SK-N-SH (cell line): ENCODE results near the gene SEC23A.

Source experiments
- CHD2 ChIP-seq: fragments of 150-350 bp; IDR thresholded peaks from 2 replicates; pipeline ENCODE4 v1.6.1; 2018; ENCODE audit warnings: low read length; ENCODE audit not compliant: partially characterized antibody
- CTCF ChIP-seq: fragments of 200-600 bp; sonication (generic); IDR thresholded peaks from 2 replicates; pipeline ENCODE4 v1.6.1; 2017; ENCODE audit warnings: antibody characterized with exemption, mild to moderate bottlenecking, moderate library complexity
- ELF1 ChIP-seq: IDR thresholded peaks from 2 replicates; pipeline ENCODE4 v1.4.0; 2012
- GATA2 ChIP-seq: sonication (generic); formaldehyde crosslinking; IDR thresholded peaks from 2 replicates; pipeline ENCODE4 v1.5.0; 2020; ENCODE audit warnings: mild to moderate bottlenecking, missing genetic modification reagents
- JUND ChIP-seq: IDR thresholded peaks from 2 replicates; pipeline ENCODE4 v1.4.0; 2012
- MAX ChIP-seq: IDR thresholded peaks from 2 replicates; pipeline ENCODE4 v1.4.0; 2012; ENCODE audit warnings: low read depth
- POLR2AphosphoS5 ChIP-seq: IDR thresholded peaks from 2 replicates; pipeline ENCODE4 v1.6.1; 2012; ENCODE audit warnings: low read depth, low read length
- SIN3A ChIP-seq: IDR thresholded peaks from 2 replicates; pipeline ENCODE4 v1.6.1; 2012; ENCODE audit warnings: low read depth, mild to moderate bottlenecking, low read length, moderate library complexity, borderline replicate concordance
- YY1 ChIP-seq: IDR thresholded peaks from 2 replicates; pipeline ENCODE4 v1.4.0; 2012; ENCODE audit warnings: low read depth, mild to moderate bottlenecking

GRCh38 chr14:39029789-39030188, 73.2 kb downstream of the SEC23A start:
- no peak for TF ChIP-seq POLR2AphosphoS5
- TF ChIP-seq MAX = no peak
- no peak for TF ChIP-seq CTCF
- no peak for TF ChIP-seq SIN3A
- TF ChIP-seq GATA2 (CRISPR knock-in tag) = no peak
- TF ChIP-seq YY1 = no peak
- TF ChIP-seq JUND = no peak
- TF ChIP-seq ELF1 = no peak
- TF ChIP-seq CHD2 = no peak
